Mammary epithelial cell (primary cell): ENCODE results near the gene PAM.

Source experiments
- CTCF ChIP-seq, 2 donors: IDR thresholded peaks in 1 of 2; conservative IDR thresholded peaks in 1 of 2; 2 replicates each; pipeline ENCODE4 v1.5.1; 2011 to 2012; ENCODE audit warnings: inconsistent platforms in 2 of 2, low read length in 2 of 2, mild to moderate bottlenecking in 2 of 2, control low read depth in 1 of 2, low read depth in 1 of 2; ENCODE audit not compliant: insufficient read depth in 1 of 2; ENCODE audit errors: extremely low read depth in 1 of 2
- EZH2 ChIP-seq: IDR thresholded peaks from 2 replicates; pipeline ENCODE4 v1.6.1; 2012; ENCODE audit warnings: low read length, inconsistent platforms, borderline replicate concordance

- TF ChIP-seq CTCF (conservative IDR thresholded peaks at IDR 0.05 in 1 of 2, IDR thresholded peaks at IDR 0.05 in 1 of 2; ENCODE audit: extremely low read depth in 1 of 2, insufficient read depth in 1 of 2, low read depth in 1 of 2, low read length in 2 of 2) (no peak), EZH2 (no peak)
Measured at GRCh38 chr5:102916109-102916508, 161.0 kb downstream of the PAM start.
